ENCODE results near the gene SKOR2. TPM values are rescaled to one million over a fixed set of nuclear protein-coding genes. Genes with fewer than 3 reads are reported as not detected.

The SKOR2 gene
- total and polyA plus RNA-seq, 9 of the 15 experiments (the other 6 are each of a cell fraction or from before 2014, with no cell fraction given), result not detected

DNA sequence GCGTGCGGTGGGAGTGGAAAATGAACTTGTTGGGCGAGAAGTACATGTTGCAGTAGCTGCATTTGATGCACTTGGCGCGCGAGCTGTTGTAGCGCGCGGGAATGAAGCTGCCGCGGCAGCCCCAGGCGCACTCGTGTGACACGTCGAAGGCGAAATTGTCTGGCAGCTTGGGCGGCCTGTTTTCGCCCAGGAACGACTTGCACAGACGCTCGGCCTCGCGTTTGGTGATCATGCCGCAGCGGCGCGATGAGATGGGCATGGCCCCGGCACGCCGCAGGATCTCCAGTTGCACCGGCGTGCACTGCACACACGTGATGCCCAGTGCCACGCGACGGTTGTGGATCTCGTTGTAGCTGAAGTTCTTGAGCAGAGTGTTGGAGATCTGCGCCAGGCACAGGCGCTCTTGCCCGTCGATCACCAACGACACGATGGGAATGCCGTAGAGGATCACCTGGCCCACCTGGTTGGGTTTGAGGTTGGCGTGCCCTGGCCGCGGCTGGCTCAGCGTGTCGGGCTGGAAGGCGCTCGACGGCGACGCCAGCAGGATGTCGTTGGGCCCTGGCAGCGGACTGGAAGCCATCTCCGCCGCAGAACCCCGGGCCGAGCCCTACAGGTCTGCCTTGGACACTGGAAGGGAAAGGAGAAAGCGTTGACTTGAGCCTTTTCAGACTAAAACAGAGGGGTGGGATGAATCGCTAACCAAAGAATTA is 2.7 kb downstream of the SKOR2 start (continued):
- TF ChIP-seq FIP1L1 (IDR thresholded peaks at IDR 0.05; ENCODE audit: low read depth, low read length, poor library complexity, severe bottlenecking) (no peak), ETS2 (tag; IDR thresholded peaks at IDR 0.05; ENCODE audit: borderline replicate concordance, poor library complexity, severe bottlenecking) (no peak), SMAD3 (CRISPR knock-in tag; conservative IDR thresholded peaks at IDR 0.05) (no peak), CBX3 (IDR thresholded peaks at IDR 0.05; ENCODE audit: borderline replicate concordance in 1 of 2, low read length in 2 of 2) (no peak), ZFX (CRISPR knock-in tag; IDR thresholded peaks at IDR 0.05) (no peak), SMARCC2 (IDR thresholded peaks at IDR 0.05; ENCODE audit: low read depth) (no peak)
- TF ChIP-seq, protein P1, sequence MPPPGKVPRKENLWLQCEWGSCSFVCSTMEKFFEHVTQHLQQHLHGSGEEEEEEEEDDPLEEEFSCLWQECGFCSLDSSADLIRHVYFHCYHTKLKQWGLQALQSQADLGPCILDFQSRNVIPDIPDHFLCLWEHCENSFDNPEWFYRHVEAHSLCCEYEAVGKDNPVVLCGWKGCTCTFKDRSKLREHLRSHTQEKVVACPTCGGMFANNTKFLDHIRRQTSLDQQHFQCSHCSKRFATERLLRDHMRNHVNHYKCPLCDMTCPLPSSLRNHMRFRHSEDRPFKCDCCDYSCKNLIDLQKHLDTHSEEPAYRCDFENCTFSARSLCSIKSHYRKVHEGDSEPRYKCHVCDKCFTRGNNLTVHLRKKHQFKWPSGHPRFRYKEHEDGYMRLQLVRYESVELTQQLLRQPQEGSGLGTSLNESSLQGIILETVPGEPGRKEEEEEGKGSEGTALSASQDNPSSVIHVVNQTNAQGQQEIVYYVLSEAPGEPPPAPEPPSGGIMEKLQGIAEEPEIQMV (tag; conservative IDR thresholded peaks at IDR 0.05; ENCODE audit: low read depth), result no peak
- TF ChIP-seq, protein P2, sequence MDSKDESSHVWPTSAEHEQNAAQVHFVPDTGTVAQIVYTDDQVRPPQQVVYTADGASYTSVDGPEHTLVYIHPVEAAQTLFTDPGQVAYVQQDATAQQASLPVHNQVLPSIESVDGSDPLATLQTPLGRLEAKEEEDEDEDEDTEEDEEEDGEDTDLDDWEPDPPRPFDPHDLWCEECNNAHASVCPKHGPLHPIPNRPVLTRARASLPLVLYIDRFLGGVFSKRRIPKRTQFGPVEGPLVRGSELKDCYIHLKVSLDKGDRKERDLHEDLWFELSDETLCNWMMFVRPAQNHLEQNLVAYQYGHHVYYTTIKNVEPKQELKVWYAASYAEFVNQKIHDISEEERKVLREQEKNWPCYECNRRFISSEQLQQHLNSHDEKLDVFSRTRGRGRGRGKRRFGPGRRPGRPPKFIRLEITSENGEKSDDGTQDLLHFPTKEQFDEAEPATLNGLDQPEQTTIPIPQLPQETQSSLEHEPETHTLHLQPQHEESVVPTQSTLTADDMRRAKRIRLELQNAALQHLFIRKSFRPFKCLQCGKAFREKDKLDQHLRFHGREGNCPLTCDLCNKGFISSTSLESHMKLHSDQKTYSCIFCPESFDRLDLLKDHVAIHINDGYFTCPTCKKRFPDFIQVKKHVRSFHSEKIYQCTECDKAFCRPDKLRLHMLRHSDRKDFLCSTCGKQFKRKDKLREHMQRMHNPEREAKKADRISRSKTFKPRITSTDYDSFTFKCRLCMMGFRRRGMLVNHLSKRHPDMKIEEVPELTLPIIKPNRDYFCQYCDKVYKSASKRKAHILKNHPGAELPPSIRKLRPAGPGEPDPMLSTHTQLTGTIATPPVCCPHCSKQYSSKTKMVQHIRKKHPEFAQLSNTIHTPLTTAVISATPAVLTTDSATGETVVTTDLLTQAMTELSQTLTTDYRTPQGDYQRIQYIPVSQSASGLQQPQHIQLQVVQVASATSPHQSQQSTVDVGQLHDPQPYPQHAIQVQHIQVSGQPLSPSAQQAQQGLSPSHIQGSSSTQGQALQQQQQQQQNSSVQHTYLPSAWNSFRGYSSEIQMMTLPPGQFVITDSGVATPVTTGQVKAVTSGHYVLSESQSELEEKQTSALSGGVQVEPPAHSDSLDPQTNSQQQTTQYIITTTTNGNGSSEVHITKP (IDR thresholded peaks at IDR 0.05; ENCODE audit: partially characterized antibody), result no peak
- TF ChIP-seq, protein P3, sequence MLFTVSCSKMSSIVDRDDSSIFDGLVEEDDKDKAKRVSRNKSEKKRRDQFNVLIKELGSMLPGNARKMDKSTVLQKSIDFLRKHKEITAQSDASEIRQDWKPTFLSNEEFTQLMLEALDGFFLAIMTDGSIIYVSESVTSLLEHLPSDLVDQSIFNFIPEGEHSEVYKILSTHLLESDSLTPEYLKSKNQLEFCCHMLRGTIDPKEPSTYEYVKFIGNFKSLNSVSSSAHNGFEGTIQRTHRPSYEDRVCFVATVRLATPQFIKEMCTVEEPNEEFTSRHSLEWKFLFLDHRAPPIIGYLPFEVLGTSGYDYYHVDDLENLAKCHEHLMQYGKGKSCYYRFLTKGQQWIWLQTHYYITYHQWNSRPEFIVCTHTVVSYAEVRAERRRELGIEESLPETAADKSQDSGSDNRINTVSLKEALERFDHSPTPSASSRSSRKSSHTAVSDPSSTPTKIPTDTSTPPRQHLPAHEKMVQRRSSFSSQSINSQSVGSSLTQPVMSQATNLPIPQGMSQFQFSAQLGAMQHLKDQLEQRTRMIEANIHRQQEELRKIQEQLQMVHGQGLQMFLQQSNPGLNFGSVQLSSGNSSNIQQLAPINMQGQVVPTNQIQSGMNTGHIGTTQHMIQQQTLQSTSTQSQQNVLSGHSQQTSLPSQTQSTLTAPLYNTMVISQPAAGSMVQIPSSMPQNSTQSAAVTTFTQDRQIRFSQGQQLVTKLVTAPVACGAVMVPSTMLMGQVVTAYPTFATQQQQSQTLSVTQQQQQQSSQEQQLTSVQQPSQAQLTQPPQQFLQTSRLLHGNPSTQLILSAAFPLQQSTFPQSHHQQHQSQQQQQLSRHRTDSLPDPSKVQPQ (CRISPR knock-in tag; IDR thresholded peaks at IDR 0.05; ENCODE audit: borderline replicate concordance), result no peak
- TF ChIP-seq, protein P4, sequence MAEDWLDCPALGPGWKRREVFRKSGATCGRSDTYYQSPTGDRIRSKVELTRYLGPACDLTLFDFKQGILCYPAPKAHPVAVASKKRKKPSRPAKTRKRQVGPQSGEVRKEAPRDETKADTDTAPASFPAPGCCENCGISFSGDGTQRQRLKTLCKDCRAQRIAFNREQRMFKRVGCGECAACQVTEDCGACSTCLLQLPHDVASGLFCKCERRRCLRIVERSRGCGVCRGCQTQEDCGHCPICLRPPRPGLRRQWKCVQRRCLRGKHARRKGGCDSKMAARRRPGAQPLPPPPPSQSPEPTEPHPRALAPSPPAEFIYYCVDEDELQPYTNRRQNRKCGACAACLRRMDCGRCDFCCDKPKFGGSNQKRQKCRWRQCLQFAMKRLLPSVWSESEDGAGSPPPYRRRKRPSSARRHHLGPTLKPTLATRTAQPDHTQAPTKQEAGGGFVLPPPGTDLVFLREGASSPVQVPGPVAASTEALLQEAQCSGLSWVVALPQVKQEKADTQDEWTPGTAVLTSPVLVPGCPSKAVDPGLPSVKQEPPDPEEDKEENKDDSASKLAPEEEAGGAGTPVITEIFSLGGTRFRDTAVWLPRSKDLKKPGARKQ (CRISPR knock-in tag; IDR thresholded peaks at IDR 0.05), result no peak
- TF ChIP-seq, protein P5, sequence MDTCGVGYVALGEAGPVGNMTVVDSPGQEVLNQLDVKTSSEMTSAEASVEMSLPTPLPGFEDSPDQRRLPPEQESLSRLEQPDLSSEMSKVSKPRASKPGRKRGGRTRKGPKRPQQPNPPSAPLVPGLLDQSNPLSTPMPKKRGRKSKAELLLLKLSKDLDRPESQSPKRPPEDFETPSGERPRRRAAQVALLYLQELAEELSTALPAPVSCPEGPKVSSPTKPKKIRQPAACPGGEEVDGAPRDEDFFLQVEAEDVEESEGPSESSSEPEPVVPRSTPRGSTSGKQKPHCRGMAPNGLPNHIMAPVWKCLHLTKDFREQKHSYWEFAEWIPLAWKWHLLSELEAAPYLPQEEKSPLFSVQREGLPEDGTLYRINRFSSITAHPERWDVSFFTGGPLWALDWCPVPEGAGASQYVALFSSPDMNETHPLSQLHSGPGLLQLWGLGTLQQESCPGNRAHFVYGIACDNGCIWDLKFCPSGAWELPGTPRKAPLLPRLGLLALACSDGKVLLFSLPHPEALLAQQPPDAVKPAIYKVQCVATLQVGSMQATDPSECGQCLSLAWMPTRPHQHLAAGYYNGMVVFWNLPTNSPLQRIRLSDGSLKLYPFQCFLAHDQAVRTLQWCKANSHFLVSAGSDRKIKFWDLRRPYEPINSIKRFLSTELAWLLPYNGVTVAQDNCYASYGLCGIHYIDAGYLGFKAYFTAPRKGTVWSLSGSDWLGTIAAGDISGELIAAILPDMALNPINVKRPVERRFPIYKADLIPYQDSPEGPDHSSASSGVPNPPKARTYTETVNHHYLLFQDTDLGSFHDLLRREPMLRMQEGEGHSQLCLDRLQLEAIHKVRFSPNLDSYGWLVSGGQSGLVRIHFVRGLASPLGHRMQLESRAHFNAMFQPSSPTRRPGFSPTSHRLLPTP (IDR thresholded peaks at IDR 0.05; ENCODE audit: borderline replicate concordance, extremely low read depth, insufficient read length), result no peak
